GM23338 (cell line): Measurements from ENCODE around the gene PRTN3. TPM values are rescaled to one million over a fixed set of nuclear protein-coding genes. Genes with fewer than 3 reads are reported as not detected.

Experiments used
- ATAC-seq: fragments of 200-7000 bp; cut with Tn5 transposase; 3 replicates; pipeline ENCODE4 v1.9.1; 2020
- DNase-seq: peaks from one replicate; pipeline ENCODE4 v3.0.0-alpha.2; 2015; ENCODE audit warnings: low spot score
- H2AFZ ChIP-seq: fragments of 200-600 bp; sonication (generic); 2 replicates; pipeline ENCODE4 v1.8.0; 2016; ENCODE audit warnings: antibody characterized with exemption, mild to moderate bottlenecking, moderate library complexity
- H3F3A ChIP-seq: fragments of 200-600 bp; sonication (generic); replicated peaks from 2 replicates; pipeline ENCODE4 v1.8.0; 2017; ENCODE audit warnings: antibody characterized with exemption, mixed run types, low read depth
- H3K27ac ChIP-seq: fragments of 200-600 bp; sonication (generic); 2 replicates; pipeline ENCODE4 v1.6.1; 2016; ENCODE audit warnings: low read depth
- H3K27me3 ChIP-seq: fragments of 200-600 bp; sonication (generic); 2 replicates; pipeline ENCODE4 v1.8.0; 2016; ENCODE audit warnings: mild to moderate bottlenecking, mixed run types, moderate library complexity; ENCODE audit not compliant: insufficient read depth
- H3K36me3 ChIP-seq: fragments of 200-600 bp; sonication (generic); 2 replicates; pipeline ENCODE4 v1.8.0; 2016; ENCODE audit warnings: mild to moderate bottlenecking; ENCODE audit not compliant: insufficient read depth
- H3K4me1 ChIP-seq: fragments of 200-600 bp; sonication (generic); 2 replicates; pipeline ENCODE4 v1.8.0; 2016; ENCODE audit warnings: mild to moderate bottlenecking, moderate library complexity; ENCODE audit not compliant: insufficient read depth
- H3K4me2 ChIP-seq: fragments of 200-600 bp; sonication (generic); 2 replicates; pipeline ENCODE4 v1.7.1; 2017; ENCODE audit warnings: mixed run types
- H3K4me3 ChIP-seq: fragments of 200-600 bp; sonication (generic); 2 replicates; pipeline ENCODE4 v1.6.1; 2016; ENCODE audit warnings: mixed run types
- H3K79me2 ChIP-seq: fragments of 200-600 bp; sonication (generic); replicated peaks from 2 replicates; pipeline ENCODE4 v1.8.0; 2017; ENCODE audit warnings: mild to moderate bottlenecking; ENCODE audit not compliant: insufficient read depth
- H3K9me2 ChIP-seq: fragments of 200-600 bp; sonication (generic); 2 replicates; pipeline ENCODE4 v1.8.0; 2017; ENCODE audit not compliant: insufficient read depth
- H4K20me1 ChIP-seq: fragments of 200-600 bp; sonication (generic); replicated peaks from 2 replicates; pipeline ENCODE4 v1.8.0; 2017; ENCODE audit warnings: mild to moderate bottlenecking; ENCODE audit not compliant: insufficient read depth
- H3K27ac Mint-ChIP-seq: 2 replicates; pipeline ENCODE4 v1.8.0; 2020; ENCODE audit warnings: inconsistent platforms, mild to moderate bottlenecking, moderate library complexity, mixed read lengths
- H3K27me3 Mint-ChIP-seq: 3 replicates; pipeline ENCODE4 v1.8.0; 2022; ENCODE audit warnings: low read depth, mild to moderate bottlenecking, moderate library complexity, mixed read lengths, inconsistent platforms; ENCODE audit not compliant: insufficient read depth, poor library complexity
- H3K36me3 Mint-ChIP-seq: 3 replicates; pipeline ENCODE4 v1.8.0; 2021; ENCODE audit warnings: low read depth, mild to moderate bottlenecking, inconsistent platforms, moderate library complexity, mixed read lengths
- H3K4me1 Mint-ChIP-seq: 3 replicates; pipeline ENCODE4 v1.8.0; 2020; ENCODE audit warnings: mild to moderate bottlenecking, inconsistent platforms, mixed read lengths
- H3K4me3 Mint-ChIP-seq: 3 replicates; pipeline ENCODE4 v1.8.0; 2021; ENCODE audit warnings: moderate library complexity, mild to moderate bottlenecking, inconsistent platforms, mixed read lengths
- H3K9me3 Mint-ChIP-seq: 3 replicates; pipeline ENCODE4 v1.8.0; 2020; ENCODE audit warnings: moderate library complexity, mild to moderate bottlenecking, inconsistent platforms, mixed read lengths
- EZH2 ChIP-seq: fragments of 200-600 bp; sonication (generic); IDR thresholded peaks from one replicate; pipeline ENCODE4 v1.8.0; 2017; ENCODE audit warnings: antibody characterized with exemption, mild to moderate bottlenecking, low read depth; ENCODE audit not compliant: unreplicated experiment
- EZH2phosphoT487 ChIP-seq: fragments of 200-600 bp; sonication (generic); IDR thresholded peaks from one replicate; pipeline ENCODE4 v1.8.1; 2018; ENCODE audit warnings: antibody characterized with exemption; ENCODE audit not compliant: unreplicated experiment
- JUNB ChIP-seq: IDR thresholded peaks from one replicate; pipeline ENCODE4 v1.6.1; 2016; ENCODE audit warnings: antibody characterized with exemption; ENCODE audit not compliant: unreplicated experiment
- NANOG ChIP-seq: IDR thresholded peaks from 2 replicates; pipeline ENCODE4 v1.6.1; 2016; ENCODE audit warnings: antibody characterized with exemption, borderline replicate concordance
- POLR2AphosphoS5 ChIP-seq: IDR thresholded peaks from 2 replicates; pipeline ENCODE4 v1.6.1; 2016; ENCODE audit warnings: antibody characterized with exemption, low read depth
- STAT1 ChIP-seq: IDR thresholded peaks from one replicate; pipeline ENCODE4 v1.6.1; 2016; ENCODE audit warnings: antibody characterized with exemption; ENCODE audit not compliant: unreplicated experiment
- ZNF114 ChIP-seq: fragments of 250-450 bp; sonication (Bioruptor Pico); IDR thresholded peaks from 2 replicates; pipeline ENCODE4 v1.5.0; 2020; ENCODE audit warnings: mild to moderate bottlenecking, moderate library complexity
- ZNF331 ChIP-seq: fragments of 250-450 bp; sonication (Bioruptor Pico); IDR thresholded peaks from 2 replicates; pipeline ENCODE4 v1.5.0; 2020; ENCODE audit warnings: low read depth, mild to moderate bottlenecking, moderate library complexity
- polyA plus RNA-seq: library from polyadenylated mRNA; unstranded; fragments of >200 nt; fragmentation: Nextera tagmentation; extraction: Ambion mirVana; gene quantifications from 2 replicates; pipeline ENCODE4 v1.2.1, GENCODE V29; 2016
- total RNA-seq: library from RNA; depleted of rRNA; stranded (reverse); fragments of >200 nt; shearing (Covaris generic); gene quantifications from 2 replicates; pipeline ENCODE4 v1.2.3, GENCODE V29; 2014
- TF ChIP-seq, protein P1 (sequence below): IDR thresholded peaks from 2 replicates; pipeline ENCODE4 v1.6.1; 2016; ENCODE audit warnings: antibody characterized with exemption
- TF ChIP-seq, protein P2 (sequence below), 2 experiments: fragments of 200-600 bp in 1 of 2; sonication (generic) in 1 of 2; conservative IDR thresholded peaks; 2 replicates each; pipeline versions ENCODE4 v1.5.1 to v1.6.1; 2016 to 2017; ENCODE audit warnings: antibody characterized with exemption in 2 of 2, low read depth in 2 of 2, mild to moderate bottlenecking in 2 of 2, moderate library complexity in 1 of 2
- TF ChIP-seq, protein P3 (sequence below): fragments of 250-450 bp; sonication (Bioruptor Pico); IDR thresholded peaks from 2 replicates; pipeline ENCODE4 v1.5.0; 2020; ENCODE audit warnings: mild to moderate bottlenecking, moderate library complexity

PRTN3 gene
- total and polyA plus RNA-seq, 2 experiments from 2014 or later = 0.21 to 0.68 TPM

DNA sequence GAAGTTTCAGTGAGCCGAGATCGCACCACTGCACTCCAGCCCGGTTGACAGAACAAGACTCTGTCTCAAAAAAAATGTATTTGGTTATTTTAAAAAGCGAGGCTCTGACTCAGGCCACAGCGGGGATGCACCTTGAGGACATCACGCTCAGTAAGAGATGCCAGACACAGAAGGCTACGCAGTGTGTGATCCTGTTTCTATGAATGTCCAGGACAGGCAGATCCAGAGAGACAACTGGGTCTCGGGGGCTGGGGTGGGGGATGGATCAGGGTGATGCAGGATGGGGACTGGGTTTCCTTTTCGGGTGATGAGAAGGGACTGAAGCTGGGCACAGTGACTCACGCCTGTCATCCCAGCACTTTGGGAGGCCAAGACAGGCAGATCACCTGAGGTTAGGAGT, 46.8 kb downstream of the PRTN3 start (continued):
- TF ChIP-seq POLR2AphosphoS5 = no peak
- TF ChIP-seq JUNB = no peak
- TF ChIP-seq, protein P1, sequence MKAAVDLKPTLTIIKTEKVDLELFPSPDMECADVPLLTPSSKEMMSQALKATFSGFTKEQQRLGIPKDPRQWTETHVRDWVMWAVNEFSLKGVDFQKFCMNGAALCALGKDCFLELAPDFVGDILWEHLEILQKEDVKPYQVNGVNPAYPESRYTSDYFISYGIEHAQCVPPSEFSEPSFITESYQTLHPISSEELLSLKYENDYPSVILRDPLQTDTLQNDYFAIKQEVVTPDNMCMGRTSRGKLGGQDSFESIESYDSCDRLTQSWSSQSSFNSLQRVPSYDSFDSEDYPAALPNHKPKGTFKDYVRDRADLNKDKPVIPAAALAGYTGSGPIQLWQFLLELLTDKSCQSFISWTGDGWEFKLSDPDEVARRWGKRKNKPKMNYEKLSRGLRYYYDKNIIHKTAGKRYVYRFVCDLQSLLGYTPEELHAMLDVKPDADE = no peak
- no peak for TF ChIP-seq EZH2
- TF ChIP-seq, protein P2, sequence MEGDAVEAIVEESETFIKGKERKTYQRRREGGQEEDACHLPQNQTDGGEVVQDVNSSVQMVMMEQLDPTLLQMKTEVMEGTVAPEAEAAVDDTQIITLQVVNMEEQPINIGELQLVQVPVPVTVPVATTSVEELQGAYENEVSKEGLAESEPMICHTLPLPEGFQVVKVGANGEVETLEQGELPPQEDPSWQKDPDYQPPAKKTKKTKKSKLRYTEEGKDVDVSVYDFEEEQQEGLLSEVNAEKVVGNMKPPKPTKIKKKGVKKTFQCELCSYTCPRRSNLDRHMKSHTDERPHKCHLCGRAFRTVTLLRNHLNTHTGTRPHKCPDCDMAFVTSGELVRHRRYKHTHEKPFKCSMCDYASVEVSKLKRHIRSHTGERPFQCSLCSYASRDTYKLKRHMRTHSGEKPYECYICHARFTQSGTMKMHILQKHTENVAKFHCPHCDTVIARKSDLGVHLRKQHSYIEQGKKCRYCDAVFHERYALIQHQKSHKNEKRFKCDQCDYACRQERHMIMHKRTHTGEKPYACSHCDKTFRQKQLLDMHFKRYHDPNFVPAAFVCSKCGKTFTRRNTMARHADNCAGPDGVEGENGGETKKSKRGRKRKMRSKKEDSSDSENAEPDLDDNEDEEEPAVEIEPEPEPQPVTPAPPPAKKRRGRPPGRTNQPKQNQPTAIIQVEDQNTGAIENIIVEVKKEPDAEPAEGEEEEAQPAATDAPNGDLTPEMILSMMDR (conservative IDR thresholded peaks at IDR 0.05; ENCODE audit: low read depth in 2 of 2) = no peak

DNA sequence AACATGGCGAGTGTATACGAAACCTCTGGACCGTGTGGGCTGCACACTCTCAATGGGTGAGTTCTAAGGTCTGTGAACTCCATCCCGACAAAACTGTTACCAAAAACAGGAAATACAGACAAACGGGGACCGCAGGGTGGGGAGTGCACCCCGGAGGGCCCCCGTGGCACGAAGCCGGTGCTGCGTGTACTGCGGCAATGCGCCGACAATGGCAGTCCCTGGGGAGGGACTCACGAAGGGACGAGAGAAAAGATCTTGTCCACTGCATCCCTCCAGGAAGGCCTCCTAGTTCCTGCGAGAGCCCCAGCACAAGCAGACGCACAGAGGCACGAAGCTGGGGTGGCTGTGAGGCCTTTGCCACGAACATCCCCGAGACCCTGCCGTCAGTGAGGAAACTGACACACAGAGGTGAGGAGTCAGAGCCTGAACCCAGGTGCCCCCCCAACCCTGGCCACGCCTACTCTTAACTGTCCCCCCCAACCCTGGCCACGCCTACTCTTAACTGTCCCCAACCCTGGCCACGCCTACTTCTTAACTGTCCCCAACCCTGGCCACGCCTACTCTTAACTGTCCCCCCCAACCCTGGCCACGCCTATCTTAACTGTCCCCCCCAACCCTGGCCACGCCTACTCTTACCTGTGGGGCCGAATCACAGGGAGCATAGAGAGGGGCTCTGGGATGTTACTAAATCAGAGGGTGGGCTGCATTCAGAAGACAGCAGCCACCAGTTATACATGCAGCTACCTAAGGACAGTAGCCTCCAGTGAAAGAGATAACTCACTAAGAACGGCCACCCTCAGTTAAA, 48.0 kb downstream of the PRTN3 start:
- no peaks in the 10 kb centered on the region for H3K4me1 ChIP-seq
- Mint-ChIP-seq H3K9me3 (peaks cover 3% of the 10 kb centered on the region; the same call in 2 of the 3 replicates), H3K4me1 (no peaks in the 10 kb centered on the region; the same call in 2 of the 3 replicates), H3K27ac (no peak overlapping the region), H3K36me3 (peaks cover 9% of the 10 kb centered on the region; the same call in 1 of the 3 replicates), H3K4me3 (no peak overlapping the region; the same call in 2 of the 3 replicates), H3K27me3 (peaks cover 15% of the 10 kb centered on the region)
- H3K9me2 ChIP-seq = no peaks in the 10 kb centered on the region
- H3K79me2 ChIP-seq = no peaks in the 10 kb centered on the region; the same call in 1 of the 2 replicates
- H4K20me1 ChIP-seq = peaks cover 4% of the 10 kb centered on the region; the same call in 1 of the 2 replicates
- H3F3A ChIP-seq = no peaks in the 10 kb centered on the region; the same call in 1 of the 2 replicates
- no peaks in the 10 kb centered on the region for H3K36me3 ChIP-seq
- ATAC-seq (no peak), DNase-seq (no peak)
- no peak overlapping the region for H3K4me3 ChIP-seq
- H3K27me3 ChIP-seq = no peaks in the 10 kb centered on the region
- H2AFZ ChIP-seq = no peak overlapping the region
- no peak overlapping the region for H3K27ac ChIP-seq
- no peak overlapping the region for H3K4me2 ChIP-seq
- TF ChIP-seq EZH2 (no peak), ZNF114 (no peak), ZNF331 (no peak), EZH2phosphoT487 (no peak), NANOG (no peak), STAT1 (no peak)
- TF ChIP-seq, protein P3, sequence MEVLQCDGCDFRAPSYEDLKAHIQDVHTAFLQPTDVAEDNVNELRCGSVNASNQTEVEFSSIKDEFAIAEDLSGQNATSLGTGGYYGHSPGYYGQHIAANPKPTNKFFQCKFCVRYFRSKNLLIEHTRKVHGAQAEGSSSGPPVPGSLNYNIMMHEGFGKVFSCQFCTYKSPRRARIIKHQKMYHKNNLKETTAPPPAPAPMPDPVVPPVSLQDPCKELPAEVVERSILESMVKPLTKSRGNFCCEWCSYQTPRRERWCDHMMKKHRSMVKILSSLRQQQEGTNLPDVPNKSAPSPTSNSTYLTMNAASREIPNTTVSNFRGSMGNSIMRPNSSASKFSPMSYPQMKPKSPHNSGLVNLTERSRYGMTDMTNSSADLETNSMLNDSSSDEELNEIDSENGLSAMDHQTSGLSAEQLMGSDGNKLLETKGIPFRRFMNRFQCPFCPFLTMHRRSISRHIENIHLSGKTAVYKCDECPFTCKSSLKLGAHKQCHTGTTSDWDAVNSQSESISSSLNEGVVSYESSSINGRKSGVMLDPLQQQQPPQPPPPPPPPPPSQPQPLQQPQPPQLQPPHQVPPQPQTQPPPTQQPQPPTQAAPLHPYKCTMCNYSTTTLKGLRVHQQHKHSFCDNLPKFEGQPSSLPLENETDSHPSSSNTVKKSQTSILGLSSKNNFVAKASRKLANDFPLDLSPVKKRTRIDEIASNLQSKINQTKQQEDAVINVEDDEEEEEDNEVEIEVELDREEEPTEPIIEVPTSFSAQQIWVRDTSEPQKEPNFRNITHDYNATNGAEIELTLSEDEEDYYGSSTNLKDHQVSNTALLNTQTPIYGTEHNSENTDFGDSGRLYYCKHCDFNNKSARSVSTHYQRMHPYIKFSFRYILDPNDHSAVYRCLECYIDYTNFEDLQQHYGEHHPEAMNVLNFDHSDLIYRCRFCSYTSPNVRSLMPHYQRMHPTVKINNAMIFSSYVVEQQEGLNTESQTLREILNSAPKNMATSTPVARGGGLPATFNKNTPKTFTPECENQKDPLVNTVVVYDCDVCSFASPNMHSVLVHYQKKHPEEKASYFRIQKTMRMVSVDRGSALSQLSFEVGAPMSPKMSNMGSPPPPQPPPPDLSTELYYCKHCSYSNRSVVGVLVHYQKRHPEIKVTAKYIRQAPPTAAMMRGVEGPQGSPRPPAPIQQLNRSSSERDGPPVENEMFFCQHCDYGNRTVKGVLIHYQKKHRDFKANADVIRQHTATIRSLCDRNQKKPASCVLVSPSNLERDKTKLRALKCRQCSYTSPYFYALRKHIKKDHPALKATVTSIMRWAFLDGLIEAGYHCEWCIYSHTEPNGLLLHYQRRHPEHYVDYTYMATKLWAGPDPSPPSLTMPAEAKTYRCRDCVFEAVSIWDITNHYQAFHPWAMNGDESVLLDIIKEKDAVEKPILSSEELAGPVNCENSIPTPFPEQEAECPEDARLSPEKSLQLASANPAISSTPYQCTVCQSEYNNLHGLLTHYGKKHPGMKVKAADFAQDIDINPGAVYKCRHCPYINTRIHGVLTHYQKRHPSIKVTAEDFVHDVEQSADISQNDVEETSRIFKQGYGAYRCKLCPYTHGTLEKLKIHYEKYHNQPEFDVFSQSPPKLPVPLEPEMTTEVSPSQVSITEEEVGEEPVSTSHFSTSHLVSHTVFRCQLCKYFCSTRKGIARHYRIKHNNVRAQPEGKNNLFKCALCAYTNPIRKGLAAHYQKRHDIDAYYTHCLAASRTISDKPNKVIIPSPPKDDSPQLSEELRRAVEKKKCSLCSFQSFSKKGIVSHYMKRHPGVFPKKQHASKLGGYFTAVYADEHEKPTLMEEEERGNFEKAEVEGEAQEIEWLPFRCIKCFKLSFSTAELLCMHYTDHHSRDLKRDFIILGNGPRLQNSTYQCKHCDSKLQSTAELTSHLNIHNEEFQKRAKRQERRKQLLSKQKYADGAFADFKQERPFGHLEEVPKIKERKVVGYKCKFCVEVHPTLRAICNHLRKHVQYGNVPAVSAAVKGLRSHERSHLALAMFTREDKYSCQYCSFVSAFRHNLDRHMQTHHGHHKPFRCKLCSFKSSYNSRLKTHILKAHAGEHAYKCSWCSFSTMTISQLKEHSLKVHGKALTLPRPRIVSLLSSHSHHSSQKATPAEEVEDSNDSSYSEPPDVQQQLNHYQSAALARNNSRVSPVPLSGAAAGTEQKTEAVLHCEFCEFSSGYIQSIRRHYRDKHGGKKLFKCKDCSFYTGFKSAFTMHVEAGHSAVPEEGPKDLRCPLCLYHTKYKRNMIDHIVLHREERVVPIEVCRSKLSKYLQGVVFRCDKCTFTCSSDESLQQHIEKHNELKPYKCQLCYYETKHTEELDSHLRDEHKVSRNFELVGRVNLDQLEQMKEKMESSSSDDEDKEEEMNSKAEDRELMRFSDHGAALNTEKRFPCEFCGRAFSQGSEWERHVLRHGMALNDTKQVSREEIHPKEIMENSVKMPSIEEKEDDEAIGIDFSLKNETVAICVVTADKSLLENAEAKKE (CRISPR knock-in tag) = no peak
- TF ChIP-seq, protein P1 = no peak
- TF ChIP-seq, protein P2 (conservative IDR thresholded peaks at IDR 0.05; ENCODE audit: low read depth in 2 of 2) = no peak
